Loucy (cell line): ENCODE data around the gene FSTL4.

Source experiments
- CTCF ChIP-seq: fragments of 200-600 bp; sonication (generic); conservative IDR thresholded peaks from 2 replicates; pipeline ENCODE4 v1.5.1; 2014; ENCODE audit warnings: mild to moderate bottlenecking, antibody characterized with exemption, low read length
- EZH2phosphoT487 ChIP-seq: fragments of 200-600 bp; IDR thresholded peaks from 2 replicates; pipeline ENCODE4 v1.6.1; 2018; ENCODE audit warnings: antibody characterized with exemption, mild to moderate bottlenecking, moderate library complexity, borderline replicate concordance

GRCh38 chr5:133431326-133431865 is 180.9 kb downstream of the FSTL4 start:
- TF ChIP-seq CTCF (no peak), EZH2phosphoT487 (no peak)
